Retinal pigment epithelial cell (primary cell): Measurements from ENCODE around the gene KRTAP9-3.

ENCODE experiments used
- DNase-seq: peaks from one replicate; pipeline ENCODE4 v3.0.0-alpha.2; 2010; ENCODE audit warnings: low read depth
- H3K4me3 ChIP-seq: 2 replicates; pipeline ENCODE4 v1.5.1; 2011; ENCODE audit warnings: mild to moderate bottlenecking, low read length, control low read depth, moderate library complexity
- CTCF ChIP-seq: conservative IDR thresholded peaks from 2 replicates; pipeline ENCODE4 v1.5.1; 2011; ENCODE audit warnings: low read depth, low read length, control low read depth, inconsistent platforms

KRTAP9-3 gene

DNA sequence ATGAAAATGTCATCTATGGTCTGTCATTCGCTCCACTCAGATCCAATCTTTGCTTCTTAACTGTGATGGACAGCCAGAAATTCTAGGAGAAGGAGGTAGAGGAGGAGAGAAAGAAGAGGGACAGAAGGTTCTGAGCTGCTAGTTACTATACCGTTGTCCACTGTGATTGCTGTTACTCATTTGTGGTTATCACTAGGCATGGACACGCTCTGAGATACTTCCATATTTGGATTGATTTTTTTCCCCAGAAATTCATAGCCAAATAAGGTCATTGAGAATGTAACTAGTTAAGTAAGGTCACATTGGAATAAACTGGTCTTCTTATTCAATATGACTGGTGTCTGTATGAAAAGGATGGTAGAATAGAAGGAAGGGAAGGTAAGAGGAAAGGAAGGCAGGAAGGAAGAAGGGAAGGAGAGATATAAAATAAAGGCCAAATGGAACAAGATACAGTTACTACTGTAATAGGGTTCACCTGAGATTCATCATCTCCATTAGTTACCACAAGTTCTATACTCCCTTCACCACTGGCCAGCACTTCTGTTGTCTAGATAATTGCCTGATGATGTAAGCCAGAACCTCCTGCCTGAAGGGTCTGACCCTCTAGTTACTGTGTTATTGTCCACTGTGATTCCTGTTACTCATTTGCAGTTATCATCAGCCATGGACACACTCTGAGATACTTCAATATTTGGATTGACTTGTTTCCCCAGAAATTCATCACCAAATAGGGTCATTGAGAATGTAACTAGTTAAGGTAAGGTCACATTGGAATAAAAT, 46.1 kb downstream of the KRTAP9-3 start:
- no peak overlapping the region for H3K4me3 ChIP-seq
- DNase-seq = no peak
- no peak for TF ChIP-seq CTCF
